HG03378 (cell line): Measurements from ENCODE around the gene NID2.

Experiments
- ATAC-seq: cut with Tn5 transposase; IDR thresholded peaks from one replicate; pipeline ENCODE4 v1.9.1; 2021; ENCODE audit warnings: mild to moderate bottlenecking, moderate library complexity; ENCODE audit not compliant: unreplicated experiment

The NID2 gene

GRCh38 chr14:52032204-52032801 lies 36.6 kb downstream of the NID2 start:
- no peak for ATAC-seq

GRCh38 chr14:52031781-52032180 lies 37.1 kb downstream of the NID2 start:
- no peak for ATAC-seq

- no peak for ATAC-seq
These were observed 39.0 kb downstream of the NID2 start for GRCh38 chr14:52029881-52030280.

GRCh38 chr14:52026901-52027300 lies 42.0 kb downstream of the NID2 start:
- no peak for ATAC-seq

GRCh38 chr14:52026017-52026660 lies 42.7 kb downstream of the NID2 start:
- no peak for ATAC-seq

- no peak for ATAC-seq
These were observed 43.5 kb downstream of the NID2 start for GRCh38 chr14:52025310-52025709.

- ATAC-seq, result no peak
These were observed 45.3 kb downstream of the NID2 start for GRCh38 chr14:52023518-52023917.

GRCh38 chr14:52021957-52022600 lies 46.8 kb downstream of the NID2 start:
- ATAC-seq, result peak; percentile 89

GRCh38 chr14:52020866-52021717 lies 47.8 kb downstream of the NID2 start:
- peak; percentile 38 for ATAC-seq

GRCh38 chr14:52020161-52020714 lies 48.6 kb downstream of the NID2 start:
- no peak for ATAC-seq

- ATAC-seq, result no peak
These were observed 49.9 kb downstream of the NID2 start for GRCh38 chr14:52018970-52019369.

- ATAC-seq, result no peak
These were observed 50.6 kb downstream of the NID2 start for GRCh38 chr14:52018252-52018651.

- ATAC-seq, result no peak
These were observed 53.3 kb downstream of the NID2 start for GRCh38 chr14:52015411-52016030.

GRCh38 chr14:52014601-52015267 lies 54.1 kb downstream of the NID2 start:
- no peak for ATAC-seq

- ATAC-seq, result no peak
These were observed 54.8 kb downstream of the NID2 start for GRCh38 chr14:52013984-52014600.

GRCh38 chr14:52012635-52013034 lies 56.2 kb downstream of the NID2 start:
- ATAC-seq, result no peak

- ATAC-seq, result no peak
These were observed 57.3 kb downstream of the NID2 start for GRCh38 chr14:52011523-52011922.

- no peak for ATAC-seq
These were observed 58.6 kb downstream of the NID2 start for GRCh38 chr14:52010173-52010693.

- ATAC-seq, result no peak
These were observed 60.7 kb downstream of the NID2 start for GRCh38 chr14:52008136-52008535.
